NOMO-1 treated with DMSO at 0.1 percent for 48 hours (cell line): ENCODE measurements around the gene PSMB5.

Experiments used
- DNase-seq: peaks from one replicate; lab custom pipeline; 2025; ENCODE audit not compliant: unreplicated experiment; lab: John Stamatoyannopoulos, UW

The PSMB5 gene

GRCh38 chr14:23060536-23061260 is 26.0 kb upstream of the PSMB5 start:
- no peak for DNase-seq

- DNase-seq = no peak
Observed at GRCh38 chr14:23058654-23059504, 24.2 kb upstream of the PSMB5 start.

DNA sequence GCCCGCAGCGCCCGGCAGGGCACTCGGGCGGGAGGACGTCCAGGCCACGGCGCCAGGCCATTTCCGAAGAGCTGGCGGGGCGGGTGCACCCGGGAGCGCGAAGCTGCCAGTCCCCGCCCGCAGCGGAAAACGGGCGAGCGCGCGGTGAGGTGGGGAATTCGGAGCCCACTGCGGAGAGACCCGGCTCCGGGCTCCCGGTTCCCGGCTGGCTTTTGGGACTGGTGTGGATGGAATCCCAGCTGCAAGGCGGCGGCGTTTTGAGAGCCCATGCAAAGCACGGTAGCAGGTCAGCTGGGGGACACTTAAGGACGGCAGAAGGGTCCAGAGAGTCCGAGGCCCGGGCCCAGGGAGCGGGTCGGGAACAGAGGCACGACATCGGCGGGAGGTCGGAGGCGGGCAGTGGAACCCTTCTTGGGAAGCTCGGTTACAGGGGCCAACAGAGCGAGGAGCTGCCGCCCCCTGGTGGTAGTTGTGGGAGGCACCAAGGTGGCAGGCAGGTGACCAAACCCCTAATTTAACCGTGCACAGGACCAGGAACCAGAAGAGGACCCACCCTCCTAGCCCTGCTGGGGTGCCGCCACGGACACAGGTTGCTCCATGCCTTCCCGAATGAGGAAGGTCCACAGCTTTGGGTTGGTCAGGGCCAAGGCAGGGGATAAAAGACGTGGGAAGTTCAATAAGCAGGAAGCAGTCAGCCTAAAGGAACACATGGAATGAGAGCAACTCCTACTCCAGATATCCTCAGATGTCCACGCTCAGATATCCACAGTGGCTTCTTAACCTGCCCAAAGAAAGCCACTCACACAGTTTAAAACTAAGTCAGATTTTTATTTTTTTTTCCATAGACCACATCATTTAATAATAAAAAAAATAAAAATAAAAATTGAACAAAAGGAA is 23.3 kb upstream of the PSMB5 start:
- DNase-seq = no peak

DNA sequence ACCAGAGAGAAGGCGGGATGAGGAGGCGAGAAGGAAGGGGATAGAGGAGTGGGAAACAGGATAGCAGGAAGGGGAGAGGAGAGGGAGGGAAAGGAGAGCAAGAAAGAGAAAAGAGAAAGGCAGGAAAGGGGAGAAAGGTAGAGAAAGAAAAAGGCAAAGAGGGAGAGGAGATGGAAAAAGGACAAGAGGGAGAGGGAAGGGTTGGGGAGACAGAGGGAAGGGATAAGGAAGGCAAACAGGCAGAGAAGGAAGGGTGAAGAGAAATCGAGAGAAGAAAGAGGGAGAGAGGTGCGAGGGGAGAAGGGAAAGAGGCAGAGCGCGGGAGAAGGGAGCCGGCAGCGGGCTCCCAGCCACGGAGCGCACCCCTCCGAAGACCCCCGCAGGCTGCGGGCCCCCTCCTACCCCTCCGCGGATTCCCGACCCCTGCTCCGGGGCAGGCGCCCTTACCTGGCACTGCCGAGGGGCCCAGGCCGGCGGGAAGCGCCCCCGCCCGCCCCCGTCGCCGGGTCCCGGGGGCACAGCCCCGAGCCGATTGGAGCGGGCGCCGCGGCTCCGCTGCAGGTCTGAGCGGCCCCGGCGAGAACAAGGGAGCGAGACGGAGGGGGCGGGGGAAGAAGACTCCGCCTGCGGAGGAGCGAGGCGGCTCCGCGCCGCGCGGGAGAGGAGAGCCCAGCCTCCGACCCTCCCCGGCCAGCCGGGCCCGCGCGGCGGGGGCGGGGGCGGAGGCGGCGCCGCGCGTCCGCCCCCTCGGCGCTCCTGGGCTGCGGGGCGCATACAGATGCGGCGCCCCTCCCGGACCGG is 22.5 kb upstream of the PSMB5 start, which contains the start of gene CDH24:
CDH24 (minus strand) TSS at position 565 of the 801 bp plus-strand sequence. CDS start 1,787 bp downstream, outside the sequence.
- DNase-seq = no peak

GRCh38 chr14:23056145-23056955 is 21.6 kb upstream of the PSMB5 start:
- no peak for DNase-seq

DNA sequence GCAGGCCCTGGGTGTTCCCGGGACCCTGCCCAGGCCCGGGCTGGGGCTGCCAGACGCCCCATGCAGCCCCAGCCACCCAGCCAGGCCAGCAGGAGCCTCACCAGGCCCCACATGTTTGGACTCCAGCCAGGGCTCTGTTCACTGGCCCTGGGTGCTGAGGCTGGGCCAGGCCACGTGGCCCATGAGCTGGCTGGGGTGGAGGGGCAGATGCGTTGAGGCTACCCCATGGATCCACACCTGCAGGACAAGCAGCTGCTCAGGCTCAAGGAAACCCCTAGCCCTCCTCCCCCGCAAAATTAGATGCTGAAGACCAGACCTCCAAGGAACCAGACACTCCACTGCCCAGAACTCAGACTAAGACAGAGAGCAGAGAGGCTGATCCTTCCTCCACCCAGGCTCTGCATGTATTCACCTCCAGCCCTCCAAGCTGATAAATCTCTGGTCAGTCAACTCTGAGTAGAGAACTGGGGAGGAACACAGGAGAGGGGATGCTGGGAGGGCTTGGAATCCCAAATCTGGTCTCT is 21.0 kb upstream of the PSMB5 start:
- no peak for DNase-seq

GRCh38 chr14:23055147-23055550 is 20.4 kb upstream of the PSMB5 start:
- no peak for DNase-seq

DNA sequence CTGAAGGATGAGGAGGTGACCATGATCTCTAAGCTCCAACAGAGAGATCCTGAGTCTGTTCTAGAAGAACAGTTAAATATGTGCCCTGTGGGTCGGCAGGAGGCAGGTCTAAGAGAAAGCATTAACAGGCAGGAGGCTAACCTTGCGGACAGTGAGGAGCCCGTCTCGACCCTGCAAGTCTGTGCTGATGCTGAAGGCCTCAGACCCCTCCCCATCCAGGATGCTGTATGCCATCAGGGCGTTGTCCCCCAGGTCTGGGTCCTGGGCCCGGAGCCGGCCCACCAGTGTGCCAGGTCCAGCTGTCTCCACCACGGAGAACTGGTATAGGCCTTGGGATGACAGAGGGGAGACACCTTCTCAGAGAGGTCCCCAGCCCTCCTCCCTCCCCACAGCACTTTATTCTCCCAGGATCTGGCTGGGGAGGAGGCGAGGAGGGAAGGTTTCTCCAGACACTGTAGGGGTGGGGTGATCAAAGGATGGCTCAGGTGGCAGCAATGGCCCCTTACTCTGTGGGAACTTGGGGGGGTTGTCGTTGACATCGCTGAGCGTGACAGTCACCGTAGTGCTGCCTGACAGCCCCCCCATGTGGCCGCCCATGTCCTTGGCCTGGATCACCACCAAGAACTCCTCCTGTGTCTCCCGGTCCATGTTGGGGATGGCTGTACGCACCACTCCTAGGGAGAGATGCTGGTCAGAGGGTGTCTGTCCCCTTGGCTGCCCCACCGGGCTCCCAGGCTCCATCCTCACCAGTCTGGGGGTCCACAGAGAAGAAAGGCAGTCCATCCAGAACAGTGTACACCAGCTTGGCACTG is 19.5 kb upstream of the PSMB5 start:
- no peak for DNase-seq

GRCh38 chr14:23053426-23053825 is 18.7 kb upstream of the PSMB5 start:
- DNase-seq = no peak

DNA sequence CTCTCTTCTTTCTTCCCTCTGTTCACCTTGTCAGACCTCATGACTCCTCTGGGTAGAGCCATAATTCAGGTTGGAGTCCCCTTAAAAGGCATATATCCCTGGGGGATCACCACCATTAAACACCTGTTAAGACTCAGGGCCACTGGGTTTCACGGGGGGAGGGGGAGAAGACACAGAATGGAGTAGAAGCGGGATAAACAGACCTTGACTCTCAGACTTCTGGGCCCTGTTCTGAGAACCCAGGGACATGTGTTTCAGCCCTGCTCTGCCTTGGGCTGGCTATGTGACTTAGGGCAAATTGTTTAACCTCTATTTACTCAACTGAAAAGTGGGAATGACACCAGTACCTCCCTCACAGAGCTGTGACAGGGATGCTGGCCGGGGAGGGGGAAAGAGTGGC is 18.0 kb upstream of the PSMB5 start:
- DNase-seq = no peak

DNA sequence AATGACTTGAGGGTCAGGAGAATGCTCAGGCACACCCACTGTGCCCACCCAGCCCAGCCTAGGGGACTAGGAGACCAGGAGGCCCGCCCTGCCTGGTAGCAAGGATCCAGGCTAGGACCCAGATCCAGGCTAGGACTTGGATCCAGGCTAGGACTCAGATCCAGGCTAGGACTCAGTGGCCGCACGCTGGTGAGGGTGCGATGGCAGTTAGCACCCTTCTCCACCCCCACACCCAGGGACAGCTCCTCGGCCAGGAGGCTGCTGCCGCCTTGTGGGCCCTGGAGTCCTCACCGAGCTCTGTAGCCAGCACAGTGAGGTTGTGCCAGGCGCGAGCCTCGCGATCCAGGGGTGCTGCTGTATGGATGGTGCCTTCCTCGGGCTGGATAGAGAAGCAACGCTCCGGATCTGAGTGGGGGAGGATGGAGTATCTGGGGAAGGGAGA is 17.5 kb upstream of the PSMB5 start:
- DNase-seq = no peak

DNA sequence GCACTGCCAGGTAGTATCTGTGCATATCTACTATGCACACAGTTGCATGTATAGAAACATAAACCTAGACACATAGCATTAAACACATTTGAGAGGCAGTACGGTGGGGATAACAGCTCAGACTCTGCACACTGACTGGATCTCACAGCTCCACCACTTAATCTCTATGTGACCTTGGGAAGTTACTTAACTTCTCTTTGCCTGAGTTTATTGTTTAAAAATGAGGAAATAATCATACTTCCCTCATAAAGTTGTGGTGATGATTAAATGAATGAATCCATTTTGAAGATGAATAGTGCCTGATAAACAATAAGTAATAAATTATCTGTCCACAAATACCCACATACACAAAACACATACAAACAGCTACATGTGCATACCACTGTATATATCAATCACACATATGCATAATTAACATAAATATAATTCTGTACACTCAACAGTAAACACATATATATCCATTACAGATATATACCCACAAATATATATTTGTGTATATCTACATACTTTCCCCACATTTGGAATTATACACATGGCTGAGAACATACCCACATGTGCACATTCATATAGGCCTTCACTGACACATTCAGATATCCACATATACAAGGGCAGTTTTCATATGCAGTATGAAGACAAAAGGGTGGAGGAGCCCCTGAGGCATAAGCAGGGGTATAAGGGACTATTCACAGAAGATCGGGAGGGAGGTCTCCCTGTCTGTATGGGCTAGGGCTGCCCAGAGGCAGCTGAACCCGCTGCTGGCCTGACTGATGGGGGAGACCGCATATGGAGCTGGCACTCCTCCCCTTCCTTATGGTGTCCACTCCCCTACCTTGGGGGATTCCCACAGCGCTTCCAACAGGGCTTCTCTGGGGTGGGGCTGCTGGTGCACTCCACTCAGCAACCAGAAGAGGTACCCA is 16.7 kb upstream of the PSMB5 start:
- no peak for DNase-seq

GRCh38 chr14:23049011-23049410 is 14.3 kb upstream of the PSMB5 start:
- no peak for DNase-seq

DNA sequence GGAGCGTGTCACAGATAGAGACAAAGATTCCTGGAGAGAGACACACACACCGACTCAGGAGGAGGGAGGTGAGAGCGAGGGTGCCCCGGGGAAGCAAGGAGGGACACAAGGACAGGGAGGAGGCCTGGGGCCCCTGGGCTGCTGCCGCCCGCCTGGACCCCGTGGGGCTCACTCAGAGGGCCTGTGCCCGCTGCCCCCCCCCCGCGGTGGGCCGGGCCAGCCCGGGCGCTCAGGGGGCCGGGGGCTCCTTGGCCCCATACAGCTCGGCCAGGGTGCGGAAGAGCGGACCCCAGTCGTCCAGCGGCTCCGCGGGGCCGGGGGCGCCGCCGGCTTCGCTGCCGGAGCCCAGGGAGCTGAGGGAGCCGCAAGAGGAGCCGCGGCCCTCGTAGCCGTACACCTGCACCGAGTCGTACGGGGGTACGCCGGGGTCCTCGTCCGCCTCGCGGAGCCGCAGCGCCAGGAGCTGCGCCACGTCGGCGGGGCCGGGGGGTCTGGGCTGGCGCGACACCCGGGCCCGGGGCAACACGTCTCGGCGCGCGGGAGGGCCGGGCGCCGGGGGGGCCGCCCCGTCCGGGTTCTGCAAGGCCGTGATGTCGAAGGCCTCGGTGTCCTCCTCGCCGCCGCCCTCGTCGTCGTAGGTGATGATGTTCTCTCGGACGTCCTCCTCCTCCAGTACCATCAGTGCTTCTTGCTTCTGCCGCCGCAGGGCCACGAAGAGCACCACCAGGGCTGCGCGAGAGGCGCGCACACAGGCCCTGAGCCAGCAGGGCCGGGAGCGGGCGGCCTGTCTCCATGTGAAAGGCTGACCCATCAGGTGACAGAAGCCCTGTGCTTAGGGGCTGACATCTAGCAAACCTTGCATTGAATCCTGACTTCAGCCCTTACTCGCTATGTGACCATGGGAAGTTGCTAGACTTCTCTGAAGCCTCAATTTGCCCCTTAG is 13.3 kb upstream of the PSMB5 start:
- DNase-seq = no peak

DNA sequence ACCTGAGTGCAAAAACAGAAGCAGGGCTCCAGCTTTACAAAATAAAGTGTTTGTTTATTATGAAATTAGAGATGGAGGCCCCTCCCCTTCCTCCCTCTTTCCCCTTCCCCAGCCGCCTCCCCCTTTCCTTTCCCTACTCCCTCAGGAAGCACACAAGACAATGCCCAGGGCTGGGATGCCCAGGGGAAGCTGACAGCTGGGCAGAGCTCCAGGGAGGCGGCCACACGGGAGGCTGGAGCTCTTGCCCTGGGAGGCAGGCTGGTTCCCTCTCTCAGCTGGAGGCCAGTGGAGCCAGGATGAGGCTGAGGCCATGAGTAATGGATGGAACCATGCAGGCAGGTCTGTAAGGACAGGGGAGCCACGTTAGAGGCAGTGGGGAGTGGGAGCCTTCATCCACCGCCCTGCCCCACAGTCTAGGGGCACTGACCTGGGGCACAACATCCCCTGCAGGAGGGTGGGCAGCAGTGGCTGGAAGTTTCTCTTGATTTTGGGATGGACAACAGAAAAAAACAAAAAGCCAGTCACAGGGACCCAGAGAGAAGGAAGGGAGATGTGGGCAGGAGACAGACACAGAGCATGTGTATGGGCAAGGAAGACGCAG is 12.4 kb upstream of the PSMB5 start:
- no peak for DNase-seq
